Smooth muscle cell of the brain vasculature (primary cell): ENCODE measurements around the gene DMPK.

Experiments used
- DNase-seq: peaks from one replicate; pipeline ENCODE4 v3.0.0-alpha.2; 2012; ENCODE audit warnings: low read depth, low spot score

The DMPK gene

DNA sequence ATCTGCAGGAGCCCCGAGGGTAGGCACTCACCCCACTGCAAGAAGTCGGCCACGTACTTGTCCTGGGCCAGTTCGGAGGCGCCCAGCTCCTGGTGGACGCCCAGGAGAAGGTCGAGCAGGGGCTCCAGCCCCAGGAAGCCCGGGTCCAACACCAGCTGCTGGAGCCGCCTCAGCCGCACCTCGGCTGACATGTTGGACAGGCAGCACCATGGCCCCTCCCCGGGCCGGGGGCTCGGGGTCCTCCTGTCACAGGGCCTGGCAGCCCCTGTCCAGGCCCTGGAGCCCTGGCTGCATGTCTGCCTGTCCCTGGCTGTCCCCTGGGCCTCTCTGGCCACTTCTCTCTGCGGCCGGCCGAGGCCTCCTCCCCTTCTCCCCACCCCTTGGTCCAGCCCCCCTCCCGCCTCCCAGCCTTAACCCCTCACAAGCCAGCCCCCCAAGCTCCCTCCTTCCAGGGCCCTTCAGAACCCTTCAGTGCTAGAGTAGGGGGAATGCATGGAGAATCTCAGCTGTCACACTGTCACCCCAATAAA, at the start of gene DMPK:
Gene DMPK (minus strand): TSS at position 329 of the 530 bp plus-strand sequence. CDS start 138 bp downstream, at position 191.
- DNase-seq, result no peak

DNA sequence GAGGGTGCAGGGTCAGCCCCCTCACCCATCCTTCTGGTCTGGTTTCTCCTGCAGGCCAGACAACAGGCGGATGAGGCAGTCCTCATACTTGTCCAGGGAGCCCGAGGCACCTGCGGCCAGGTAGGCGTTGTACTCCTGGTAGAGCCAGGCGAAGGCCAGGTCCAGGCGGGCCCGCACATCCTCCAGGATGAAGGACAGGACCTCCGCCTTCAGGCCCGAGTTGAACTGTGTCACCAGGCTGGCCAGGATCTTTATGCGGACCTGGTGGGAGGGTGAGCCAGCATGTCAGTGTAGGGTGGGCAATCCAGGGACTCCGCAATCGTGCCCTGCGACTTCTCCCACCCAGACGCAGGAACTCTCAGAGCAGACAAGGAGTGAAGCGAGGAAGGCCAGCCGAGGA, 46.7 kb upstream of the DMPK start:
- no peak for DNase-seq

DNA sequence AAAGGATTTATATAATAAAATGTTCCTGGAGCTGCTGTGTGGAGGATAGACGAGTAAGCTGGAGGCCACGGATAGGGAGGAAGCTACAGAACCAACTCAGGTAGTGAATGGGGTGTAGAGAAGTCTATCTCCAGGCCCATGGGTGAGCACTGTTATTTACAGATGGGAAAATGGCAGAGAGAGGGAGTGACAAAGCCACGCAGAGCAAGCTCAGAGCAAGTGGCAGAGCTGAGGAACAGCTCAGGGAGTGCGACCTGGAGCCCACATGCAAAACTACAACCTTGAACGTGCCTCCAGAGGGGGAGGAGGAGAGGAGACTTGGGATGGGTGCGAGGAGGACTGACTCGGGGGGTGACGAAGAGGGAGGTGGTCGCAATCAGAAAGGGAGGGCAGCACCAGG, 46.2 kb upstream of the DMPK start:
- no peak for DNase-seq

DNA sequence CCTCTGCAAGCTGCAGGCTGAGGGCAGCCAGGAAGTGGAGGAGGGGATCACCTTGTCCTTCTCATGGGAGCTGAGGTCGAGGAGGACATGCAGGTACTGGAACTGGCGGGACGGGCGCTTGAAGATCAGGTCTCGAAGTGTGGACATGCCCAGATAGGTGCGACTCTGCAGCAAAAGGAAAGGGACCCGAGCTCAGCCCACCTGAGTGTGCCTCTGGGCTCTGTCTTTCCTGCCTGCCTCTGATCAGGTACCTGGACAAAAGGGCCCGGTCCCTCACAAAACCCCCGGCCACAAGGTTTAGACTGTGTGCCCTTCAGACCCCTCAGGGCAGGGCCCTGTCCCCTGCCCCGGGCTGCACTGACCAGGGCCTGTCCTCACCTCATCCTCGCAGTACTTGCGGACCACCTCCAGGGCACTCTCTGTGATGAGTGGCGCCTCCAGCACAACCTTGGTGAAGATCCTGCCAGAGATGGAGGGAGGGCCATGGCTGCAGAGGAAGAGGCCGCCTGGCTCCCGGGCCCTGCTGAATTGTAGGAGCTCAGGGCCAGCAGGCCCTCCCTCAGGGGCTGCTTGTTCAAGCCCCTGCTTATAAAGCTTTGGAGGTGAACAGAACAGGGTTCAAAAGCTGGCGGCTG, 45.3 kb upstream of the DMPK start:
- no peak for DNase-seq

GRCh38 chr19:45826934-45827333, 44.6 kb upstream of the DMPK start:
- DNase-seq, result no peak

- DNase-seq, result no peak
Observed at GRCh38 chr19:45825917-45826893, 43.9 kb upstream of the DMPK start.

DNA sequence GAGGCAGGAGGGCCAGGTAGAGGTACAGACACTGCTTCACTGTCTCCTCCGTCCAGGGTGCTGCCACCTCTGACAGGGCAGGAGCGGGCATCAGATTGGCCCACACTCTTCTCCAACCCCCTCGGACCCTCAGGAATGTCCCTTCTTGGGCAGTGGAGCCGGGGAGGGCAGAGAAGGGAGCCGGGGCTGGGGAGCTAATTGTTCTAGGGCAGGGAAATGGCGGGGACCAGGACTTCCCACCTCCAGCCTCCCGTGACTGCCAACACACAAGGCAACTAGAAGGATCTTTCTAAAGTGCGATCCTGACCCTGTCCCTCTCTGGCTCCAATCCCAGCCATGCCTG, 42.9 kb upstream of the DMPK start:
- no peak for DNase-seq

DNA sequence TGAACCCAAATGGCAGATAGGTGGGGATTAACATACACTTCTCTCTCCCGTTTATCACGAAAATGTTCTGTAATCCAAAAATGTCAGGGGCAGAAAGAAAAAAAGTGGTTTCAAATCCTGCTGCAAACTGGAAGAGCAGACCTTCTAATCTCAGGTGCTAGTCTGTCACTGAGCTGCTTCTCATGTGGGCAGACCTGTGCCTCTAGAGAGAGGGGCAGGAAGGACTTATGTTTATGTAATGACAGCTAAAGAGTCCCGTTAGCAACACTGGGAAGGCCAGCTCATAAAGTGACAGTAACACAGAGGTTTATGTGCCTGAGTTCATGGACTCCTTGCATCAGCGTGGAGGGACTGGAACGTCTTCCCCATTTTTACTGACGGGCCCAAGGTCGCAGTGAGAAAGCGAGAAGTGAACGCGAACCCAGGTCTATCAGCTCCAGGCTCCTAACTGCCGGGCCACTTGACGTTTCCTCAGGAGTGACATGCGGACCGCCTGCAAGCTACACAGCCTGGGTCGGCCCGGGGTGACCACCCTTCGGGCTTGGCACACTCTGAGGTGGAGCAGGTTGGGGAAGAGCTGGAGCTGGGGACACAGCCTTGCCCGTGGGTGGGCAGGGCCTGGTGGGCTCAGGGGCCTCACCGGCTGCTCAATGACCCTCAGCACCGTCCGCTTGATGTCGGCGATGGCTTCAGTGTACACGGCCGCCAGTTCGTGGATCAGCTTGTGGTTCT, 42.4 kb upstream of the DMPK start:
- no peak for DNase-seq

- no peak for DNase-seq
Observed at GRCh38 chr19:45824041-45824471, 41.8 kb upstream of the DMPK start.

- no peak for DNase-seq
Observed at GRCh38 chr19:45823182-45823581, 40.9 kb upstream of the DMPK start.

GRCh38 chr19:45822716-45823115, 40.4 kb upstream of the DMPK start:
- DNase-seq, result no peak

DNA sequence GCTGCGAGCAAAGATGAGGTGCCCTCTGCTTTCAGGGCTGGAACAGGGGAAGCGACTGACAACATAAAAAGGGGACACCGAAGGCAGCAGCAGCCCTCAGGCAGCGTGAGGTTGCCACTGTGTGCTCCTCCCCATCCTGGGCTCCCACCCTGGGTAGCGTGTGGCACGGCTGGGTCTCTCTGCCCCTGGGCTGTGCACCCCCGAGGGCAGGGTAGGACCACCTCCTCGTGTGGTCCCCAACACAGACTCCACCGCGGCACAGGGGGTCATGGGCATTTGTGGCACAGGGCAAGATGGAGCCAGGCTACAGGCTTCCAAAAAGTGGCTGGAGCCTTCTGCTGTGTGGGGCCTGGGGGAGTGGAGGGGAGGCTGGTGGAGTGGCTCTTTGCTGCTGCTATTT, 39.3 kb upstream of the DMPK start:
- no peak for DNase-seq

DNA sequence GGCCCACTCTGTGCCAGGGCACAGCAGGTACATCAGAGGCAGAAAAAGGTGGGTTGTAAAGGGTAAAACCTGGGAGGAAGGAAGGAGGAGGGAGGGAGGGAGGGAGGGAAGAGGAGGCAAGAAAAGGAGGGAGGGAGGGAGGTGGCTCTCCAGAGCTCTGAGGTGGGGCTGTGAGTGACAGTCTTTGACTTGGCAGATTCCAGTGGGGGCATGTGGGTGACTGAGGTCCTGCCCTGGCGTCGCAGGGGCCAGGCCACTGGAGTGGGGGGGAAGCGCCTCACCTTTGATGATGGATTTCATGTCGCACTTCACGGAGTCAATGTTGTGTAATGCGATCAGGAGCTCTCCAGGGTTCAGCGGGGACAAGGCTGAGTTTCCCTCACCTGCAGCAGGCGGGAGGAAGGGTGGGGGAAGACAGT, 38.8 kb upstream of the DMPK start:
- no peak for DNase-seq

GRCh38 chr19:45820413-45821102, 38.3 kb upstream of the DMPK start:
- DNase-seq, result no peak

- DNase-seq, result no peak
Observed at GRCh38 chr19:45819769-45820168, 37.5 kb upstream of the DMPK start.

DNA sequence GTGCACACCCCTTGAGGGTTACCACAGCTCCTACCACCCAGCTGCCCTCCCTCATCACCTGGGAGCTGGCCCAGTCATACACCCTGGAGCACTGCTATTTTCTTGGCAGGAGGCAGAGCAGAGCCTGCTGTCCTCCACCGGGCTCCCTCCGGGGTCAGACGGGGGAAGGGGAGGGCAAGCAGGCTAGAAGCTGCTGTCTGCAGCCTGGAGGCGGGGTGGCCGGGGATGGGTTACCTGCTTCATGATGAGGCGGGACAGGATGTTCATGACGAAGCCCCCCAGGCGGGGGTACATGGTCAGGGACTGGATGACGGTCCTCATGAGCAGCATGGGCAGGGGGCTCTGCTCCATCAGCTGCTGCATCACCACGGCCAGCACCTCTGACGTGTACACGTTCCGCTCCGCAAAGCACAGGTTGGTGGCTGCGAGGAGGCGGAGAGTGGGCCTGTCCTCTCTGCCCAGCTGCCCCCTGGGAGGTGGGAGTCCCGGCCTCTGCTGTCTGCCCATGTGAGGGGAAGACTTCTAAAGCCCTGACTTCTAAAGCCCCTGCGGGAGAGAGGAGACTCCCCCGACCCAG, 35.5 kb upstream of the DMPK start:
- DNase-seq, result no peak

DNA sequence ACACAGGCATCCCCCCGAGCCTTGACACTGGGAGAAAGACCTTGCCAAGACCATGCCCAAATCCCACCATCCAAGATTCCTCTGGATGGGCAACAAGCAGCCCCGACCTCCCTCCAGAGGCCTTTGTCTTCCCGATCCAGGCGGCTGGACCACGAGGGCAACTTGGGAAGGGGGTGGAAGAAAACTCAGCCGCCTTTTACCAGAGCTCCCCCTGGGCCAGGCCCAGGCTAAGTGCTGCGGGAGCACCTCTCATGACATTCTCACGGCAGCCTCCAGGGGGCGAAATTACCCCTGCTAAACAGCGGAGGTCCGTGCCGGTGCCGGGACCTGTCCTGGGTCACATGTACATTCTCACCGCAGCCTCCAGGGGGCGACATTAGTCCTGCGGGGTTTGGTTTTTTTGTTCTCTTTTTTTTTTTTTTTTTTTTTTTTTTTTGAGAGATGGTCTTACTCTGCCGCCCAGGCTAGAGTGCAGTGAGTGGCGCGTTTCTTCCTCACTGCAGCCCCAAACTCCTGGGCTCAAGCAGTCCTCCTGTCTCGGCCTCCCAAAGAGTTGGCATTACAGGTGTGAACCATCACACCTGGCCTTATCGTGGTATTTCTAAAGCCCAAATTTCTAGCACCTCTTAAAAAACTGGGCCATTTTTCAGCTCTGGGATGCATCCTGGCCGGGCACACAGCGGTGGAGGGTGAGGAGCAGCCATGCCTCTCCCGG, 34.9 kb upstream of the DMPK start:
- DNase-seq, result peak; percentile 87

GRCh38 chr19:45816236-45817009, 34.1 kb upstream of the DMPK start:
- DNase-seq, result no peak

DNA sequence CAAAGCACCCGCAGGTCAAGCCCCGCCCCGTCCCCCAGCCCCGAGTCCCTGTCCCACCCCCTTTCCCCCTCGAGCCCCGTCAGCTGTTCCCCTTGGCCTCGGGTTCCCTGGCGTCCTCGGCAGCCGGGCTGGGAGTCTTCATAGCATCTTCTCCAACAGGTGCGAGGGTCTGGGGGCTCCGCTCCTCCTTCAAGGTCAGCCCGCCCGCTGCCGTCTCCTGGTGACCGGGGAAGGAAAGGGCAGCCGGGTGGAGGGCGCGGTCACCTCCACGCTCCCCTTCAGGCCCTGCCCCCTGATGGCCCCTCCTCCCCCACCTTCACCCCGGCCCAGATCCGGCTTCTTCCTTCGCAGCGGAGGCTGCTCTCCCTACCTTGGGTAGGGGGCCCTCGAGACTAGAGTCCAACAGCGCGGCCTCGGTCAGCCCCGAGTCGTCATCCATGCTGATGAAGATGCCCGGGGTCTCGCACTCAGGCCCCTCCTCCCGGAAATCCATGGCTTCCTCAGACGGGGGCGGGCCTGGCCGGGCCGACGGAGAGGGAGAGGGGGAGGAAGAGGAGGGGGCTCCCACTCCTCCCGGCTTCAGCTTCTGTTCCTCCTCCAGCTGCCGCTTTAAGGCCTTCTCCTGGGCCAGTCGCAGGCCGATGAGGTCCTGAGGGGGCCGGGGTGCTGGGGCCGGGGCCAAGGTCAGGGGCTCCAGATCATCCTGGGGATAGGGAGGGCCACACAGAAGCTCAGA, 33.4 kb upstream of the DMPK start:
- DNase-seq, result no peak
